ENCODE measurements around the gene FUT6.

- no peak for TF ChIP-seq POLR2A (IDR thresholded peaks at IDR 0.05)
- TF ChIP-seq, protein P1, sequence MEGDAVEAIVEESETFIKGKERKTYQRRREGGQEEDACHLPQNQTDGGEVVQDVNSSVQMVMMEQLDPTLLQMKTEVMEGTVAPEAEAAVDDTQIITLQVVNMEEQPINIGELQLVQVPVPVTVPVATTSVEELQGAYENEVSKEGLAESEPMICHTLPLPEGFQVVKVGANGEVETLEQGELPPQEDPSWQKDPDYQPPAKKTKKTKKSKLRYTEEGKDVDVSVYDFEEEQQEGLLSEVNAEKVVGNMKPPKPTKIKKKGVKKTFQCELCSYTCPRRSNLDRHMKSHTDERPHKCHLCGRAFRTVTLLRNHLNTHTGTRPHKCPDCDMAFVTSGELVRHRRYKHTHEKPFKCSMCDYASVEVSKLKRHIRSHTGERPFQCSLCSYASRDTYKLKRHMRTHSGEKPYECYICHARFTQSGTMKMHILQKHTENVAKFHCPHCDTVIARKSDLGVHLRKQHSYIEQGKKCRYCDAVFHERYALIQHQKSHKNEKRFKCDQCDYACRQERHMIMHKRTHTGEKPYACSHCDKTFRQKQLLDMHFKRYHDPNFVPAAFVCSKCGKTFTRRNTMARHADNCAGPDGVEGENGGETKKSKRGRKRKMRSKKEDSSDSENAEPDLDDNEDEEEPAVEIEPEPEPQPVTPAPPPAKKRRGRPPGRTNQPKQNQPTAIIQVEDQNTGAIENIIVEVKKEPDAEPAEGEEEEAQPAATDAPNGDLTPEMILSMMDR (IDR thresholded peaks at IDR 0.05) = peak in 1 of 6 experiments; percentile 1
These were observed 33.4 kb downstream of the FUT6 start for GRCh38 chr19:5806133-5806489.

Measured in esophagus squamous epithelium (tissue), 4 donors.